Mucosa of stomach (tissue), 1 donor: Measurements from ENCODE around the gene SLC25A43.
"Not testable (repeated sequence)": the region's sequence is repeated elsewhere in the genome, so short reads cannot be mapped to it uniquely, and the experiment has no call there.

ENCODE experiments used
- H3K27me3 ChIP-seq: one replicate; pipeline ENCODE4 v1.7.0; 2013; ENCODE audit warnings: mild to moderate bottlenecking, low read length; ENCODE audit not compliant: control insufficient read depth, insufficient read depth
- H3K36me3 ChIP-seq: one replicate; pipeline ENCODE4 v1.7.0; 2013; ENCODE audit warnings: low read length; ENCODE audit not compliant: control insufficient read depth, insufficient read depth
- H3K4me1 ChIP-seq: one replicate; pipeline ENCODE4 v1.7.0; 2013; ENCODE audit warnings: mild to moderate bottlenecking, low read length; ENCODE audit not compliant: control insufficient read depth, insufficient read depth
- H3K4me3 ChIP-seq: one replicate; pipeline ENCODE4 v1.7.0; 2013; ENCODE audit warnings: low read length
- H3K9ac ChIP-seq: one replicate; pipeline ENCODE4 v1.7.0; 2013; ENCODE audit warnings: mild to moderate bottlenecking, low read length, moderate library complexity
- H3K9me3 ChIP-seq: one replicate; pipeline ENCODE4 v1.7.0; 2013; ENCODE audit warnings: mild to moderate bottlenecking, low read length, moderate library complexity; ENCODE audit not compliant: control insufficient read depth
- donor health status: Pancreatic carcinoma.

Gene SLC25A43

GRCh38 chrX:119387426-119387825, 11.7 kb upstream of the SLC25A43 start:
- H3K4me3 ChIP-seq, H3K4me1 ChIP-seq, H3K9me3 ChIP-seq: not testable (repeated sequence)

GRCh38 chrX:119389214-119389613, 9.9 kb upstream of the SLC25A43 start:
- Histone ChIP-seq H3K27me3 (no peaks in the 10 kb centered on the region), H3K4me3 (no peak overlapping the region), H3K9me3 (no peaks in the 10 kb centered on the region), H3K9ac (no peak overlapping the region), H3K36me3 (no peaks in the 10 kb centered on the region), H3K4me1 (peaks cover 5% of the 10 kb centered on the region)

More at GRCh38 chrX:119387426-119387825, 11.7 kb upstream of the SLC25A43 start:
- H3K36me3 ChIP-seq, H3K9ac ChIP-seq, H3K27me3 ChIP-seq: not testable (repeated sequence)

GRCh38 chrX:119389871-119390501, 9.2 kb upstream of the SLC25A43 start:
- Histone ChIP-seq H3K4me1 (peaks cover 5% of the 10 kb centered on the region), H3K9ac (no peak overlapping the region), H3K9me3 (no peaks in the 10 kb centered on the region), H3K27me3 (no peaks in the 10 kb centered on the region), H3K4me3 (no peak overlapping the region), H3K36me3 (no peaks in the 10 kb centered on the region)

GRCh38 chrX:119391279-119391678, 7.9 kb upstream of the SLC25A43 start:
- peaks cover 5% of the 10 kb centered on the region for H3K4me1 ChIP-seq
- no peaks in the 10 kb centered on the region for H3K27me3 ChIP-seq
- H3K9me3 ChIP-seq: no peaks in the 10 kb centered on the region
- H3K36me3 ChIP-seq: no peaks in the 10 kb centered on the region
- no peak overlapping the region for H3K9ac ChIP-seq
- no peak overlapping the region for H3K4me3 ChIP-seq

GRCh38 chrX:119393144-119393543, 6.0 kb upstream of the SLC25A43 start:
- Histone ChIP-seq H3K4me3 (no peak overlapping the region), H3K4me1 (peaks cover 5% of the 10 kb centered on the region), H3K36me3 (no peaks in the 10 kb centered on the region), H3K9ac (no peak overlapping the region), H3K9me3 (no peaks in the 10 kb centered on the region), H3K27me3 (no peaks in the 10 kb centered on the region)

GRCh38 chrX:119398587-119398973, 556 bp upstream of the SLC25A43 start:
- Histone ChIP-seq H3K4me3 (peak overlapping the region; percentile 14), H3K9ac (peak overlapping the region; percentile 68), H3K4me1 (peaks cover 14% of the 10 kb centered on the region), H3K36me3 (no peaks in the 10 kb centered on the region), H3K27me3 (no peaks in the 10 kb centered on the region), H3K9me3 (no peaks in the 10 kb centered on the region)

- H3K4me1 ChIP-seq: peaks cover 14% of the 10 kb centered on the region
- no peak overlapping the region for H3K4me3 ChIP-seq
- peak overlapping the region; percentile 68 for H3K9ac ChIP-seq
- no peaks in the 10 kb centered on the region for H3K36me3 ChIP-seq
- no peaks in the 10 kb centered on the region for H3K9me3 ChIP-seq
- no peaks in the 10 kb centered on the region for H3K27me3 ChIP-seq
Observed at GRCh38 chrX:119399772-119400101, 601 bp downstream of the SLC25A43 start.

DNA sequence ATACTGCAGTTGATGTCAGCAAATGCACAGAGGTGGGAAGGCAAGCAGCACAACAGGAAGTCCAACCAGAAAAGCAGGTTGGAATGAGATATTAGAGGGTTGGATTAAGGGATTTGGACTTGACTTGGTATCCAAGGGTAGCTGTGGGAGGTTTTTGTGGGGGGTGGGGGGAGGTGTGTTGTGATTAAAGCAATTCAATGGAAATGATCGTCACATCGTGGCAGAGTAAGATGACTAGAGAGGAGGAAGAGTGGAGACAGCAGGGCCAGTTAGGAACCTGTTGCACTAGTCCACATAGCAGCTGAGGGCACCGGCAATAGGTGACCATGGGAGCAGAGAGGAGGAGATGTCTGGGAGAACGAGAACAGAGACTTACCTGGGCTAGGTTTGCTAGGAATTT, 2.4 kb downstream of the SLC25A43 start:
- Histone ChIP-seq H3K9ac (no peak overlapping the region), H3K4me1 (peaks cover 14% of the 10 kb centered on the region), H3K9me3 (no peaks in the 10 kb centered on the region), H3K27me3 (no peaks in the 10 kb centered on the region), H3K36me3 (no peaks in the 10 kb centered on the region), H3K4me3 (no peak overlapping the region)

- H3K9ac ChIP-seq: no peak overlapping the region
- peaks cover 14% of the 10 kb centered on the region for H3K4me1 ChIP-seq
- no peaks in the 10 kb centered on the region for H3K9me3 ChIP-seq
- H3K4me3 ChIP-seq: no peak overlapping the region
- H3K36me3 ChIP-seq: no peaks in the 10 kb centered on the region
- H3K27me3 ChIP-seq: no peaks in the 10 kb centered on the region
Observed at GRCh38 chrX:119402588-119402987, 3.5 kb downstream of the SLC25A43 start.

DNA sequence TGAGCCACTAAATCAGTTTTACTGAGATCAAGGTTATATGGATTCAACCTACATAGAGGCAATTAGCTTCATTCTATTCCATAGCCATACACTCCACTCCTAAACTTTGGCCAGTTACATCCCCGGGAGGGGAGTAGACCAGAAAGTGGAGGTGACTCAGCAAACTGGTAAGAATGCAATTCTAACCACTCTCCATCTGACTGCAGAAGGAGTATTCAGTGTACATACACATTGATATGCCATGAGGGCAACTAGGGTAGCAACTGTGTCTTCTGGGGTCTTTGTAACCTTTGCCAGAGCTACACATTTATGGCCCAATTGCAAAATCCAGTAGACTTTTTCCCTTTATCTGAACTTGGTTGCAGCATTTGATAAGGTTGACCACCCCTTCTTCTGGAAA, 7.6 kb downstream of the SLC25A43 start:
- no peaks in the 10 kb centered on the region for H3K9me3 ChIP-seq
- H3K36me3 ChIP-seq: no peaks in the 10 kb centered on the region
- peaks cover 11% of the 10 kb centered on the region for H3K4me1 ChIP-seq
- H3K9ac ChIP-seq: no peak overlapping the region
- no peaks in the 10 kb centered on the region for H3K27me3 ChIP-seq
- no peak overlapping the region for H3K4me3 ChIP-seq

GRCh38 chrX:119407681-119408080, 8.5 kb downstream of the SLC25A43 start:
- Histone ChIP-seq H3K4me3 (no peak overlapping the region), H3K9me3 (no peaks in the 10 kb centered on the region), H3K27me3 (no peaks in the 10 kb centered on the region), H3K4me1 (peaks cover 11% of the 10 kb centered on the region), H3K9ac (no peak overlapping the region), H3K36me3 (no peaks in the 10 kb centered on the region)

GRCh38 chrX:119410027-119410819, 11.1 kb downstream of the SLC25A43 start:
- no peaks in the 10 kb centered on the region for H3K36me3 ChIP-seq
- H3K9me3 ChIP-seq: no peaks in the 10 kb centered on the region
- peaks cover 11% of the 10 kb centered on the region for H3K4me1 ChIP-seq
- H3K9ac ChIP-seq: no peak overlapping the region
- H3K27me3 ChIP-seq: no peaks in the 10 kb centered on the region
- H3K4me3 ChIP-seq: no peak overlapping the region
